H1 (cell line): ENCODE data around the gene CYP2B6. TPM values are rescaled to one million over a fixed set of nuclear protein-coding genes. Genes with fewer than 3 reads are reported as not detected.

Experiments
- CTCF ChIA-PET: fragments of 300-600 bp; sonication (Branson Sonifier 250); formaldehyde crosslinking; loops from one replicate; lab custom pipeline; 2021; ENCODE audit not compliant: partially characterized antibody; lab: Charles Lee
- POLR2A ChIA-PET: fragments of 300-600 bp; sonication (Branson Sonifier 250); formaldehyde crosslinking; loops from one replicate; lab custom pipeline; 2021; ENCODE audit warnings: inconsistent platforms; ENCODE audit not compliant: partially characterized antibody; lab: Charles Lee
- DNase-seq, 2 experiments: peaks; one replicate each; pipeline versions ENCODE4 v3.0.0 to v3.0.0-alpha.2; 2010 to 2022; ENCODE audit warnings: low spot score in 2 of 2, low read depth in 1 of 2, mixed read lengths in 1 of 2
- FAIRE-seq: peaks from 2 replicates; lab custom pipeline; 2011; peaks lifted over from hg19 to GRCh38; lab: Jason Lieb, UNC
- H2AFZ ChIP-seq: 2 replicates; pipeline ENCODE4 v1.8.1; 2012; ENCODE audit warnings: low read length, inconsistent platforms
- H2AK5ac ChIP-seq: 2 replicates; pipeline ENCODE4 v1.6.1; 2013; ENCODE audit warnings: low read depth, low read length
- H2BK120ac ChIP-seq: replicated peaks from 2 replicates; pipeline ENCODE3; 2013; ENCODE audit warnings: low read depth, low read length, inconsistent platforms
- H2BK12ac ChIP-seq: 2 replicates; pipeline ENCODE4 v1.6.1; 2013; ENCODE audit warnings: low read depth, low read length
- H2BK15ac ChIP-seq: 2 replicates; pipeline ENCODE4 v1.6.1; 2013; ENCODE audit warnings: low read length
- H2BK20ac ChIP-seq: 2 replicates; pipeline ENCODE4 v1.6.1; 2013; ENCODE audit warnings: low read length
- H2BK5ac ChIP-seq: 2 replicates; pipeline ENCODE4 v1.6.1; 2013; ENCODE audit warnings: low read depth, low read length
- H3K14ac ChIP-seq: 2 replicates; pipeline ENCODE4 v1.6.1; 2013; ENCODE audit warnings: inconsistent platforms; ENCODE audit not compliant: insufficient read length
- H3K18ac ChIP-seq: 2 replicates; pipeline ENCODE4 v1.6.1; 2013; ENCODE audit warnings: low read length; ENCODE audit errors: extremely low read depth
- H3K23ac ChIP-seq: 2 replicates; pipeline ENCODE4 v1.6.1; 2013; ENCODE audit warnings: inconsistent platforms; ENCODE audit not compliant: insufficient read length
- H3K23me2 ChIP-seq: 2 replicates; pipeline ENCODE4 v1.6.1; 2013; ENCODE audit warnings: low read depth, low read length
- H3K27ac ChIP-seq: 2 replicates; pipeline ENCODE4 v1.6.1; 2011; ENCODE audit warnings: low read depth, low read length, inconsistent platforms
- H3K27me3 ChIP-seq, 4 experiments: replicated peaks in 1 of 4; 1 replicate in 1 of 4; 2 replicates in 3 of 4; pipeline versions ENCODE4 v1.6.1 to v1.8.1; 2011 to 2013; ENCODE audit warnings: low read length in 3 of 4, mild to moderate bottlenecking in 3 of 4, inconsistent platforms in 2 of 4, mixed read lengths in 2 of 4, moderate library complexity in 1 of 4; ENCODE audit not compliant: control insufficient read depth in 3 of 4, insufficient read depth in 3 of 4; ENCODE audit errors: extremely low read depth in 1 of 4
- H3K36me3 ChIP-seq, 4 experiments: 2 replicates each; pipeline versions ENCODE4 v1.6.1 to v1.8.1; 2011 to 2013; ENCODE audit warnings: mild to moderate bottlenecking in 4 of 4, low read length in 3 of 4, moderate library complexity in 2 of 4, control low read depth in 1 of 4, inconsistent platforms in 1 of 4; ENCODE audit not compliant: insufficient read depth in 4 of 4, control insufficient read depth in 2 of 4
- H3K4ac ChIP-seq: replicated peaks from 2 replicates; pipeline ENCODE3; 2013; ENCODE audit warnings: low read length, low read depth, mixed read lengths, inconsistent platforms; ENCODE audit not compliant: insufficient read length
- H3K4me1 ChIP-seq, 4 experiments: replicated peaks in 1 of 4; 1 replicate in 1 of 4; 2 replicates in 3 of 4; pipeline versions ENCODE4 v1.6.1 to v1.8.1; 2011 to 2013; ENCODE audit warnings: low read length in 3 of 4, inconsistent platforms in 2 of 4, mixed read lengths in 1 of 4; ENCODE audit not compliant: insufficient read depth in 4 of 4, control insufficient read depth in 3 of 4
- H3K4me2 ChIP-seq, 2 experiments: 2 replicates each; pipeline versions ENCODE4 v1.6.1 to v1.8.1; 2011 to 2013; ENCODE audit warnings: low read depth in 2 of 2, low read length in 2 of 2, control low read depth in 1 of 2, inconsistent platforms in 1 of 2, mild to moderate bottlenecking in 1 of 2; ENCODE audit not compliant: insufficient read depth in 1 of 2
- H3K4me3 ChIP-seq, 4 experiments: fragments of 200-600, 300-600 bp in 1 of 4; sonication (generic), shearing (Covaris generic), sonication (Bioruptor Twin) in 1 of 4; 2 replicates each; pipeline versions ENCODE4 v1.5.1 to v1.8.1; 2011 to 2016; ENCODE audit warnings: low read length in 4 of 4, low read depth in 3 of 4, control low read depth in 2 of 4, inconsistent platforms in 2 of 4, mild to moderate bottlenecking in 2 of 4, mixed read lengths in 1 of 4, moderate library complexity in 1 of 4; ENCODE audit not compliant: insufficient read depth in 2 of 4; ENCODE audit errors: extremely low read depth in 1 of 4
- H3K56ac ChIP-seq: replicated peaks from 2 replicates; pipeline ENCODE3; 2013; ENCODE audit warnings: low read depth, mild to moderate bottlenecking, mixed read lengths, low read length, inconsistent platforms; ENCODE audit not compliant: insufficient read length
- H3K79me1 ChIP-seq: 2 replicates; pipeline ENCODE4 v1.6.1; 2013; ENCODE audit warnings: low read depth, low read length, control low read depth
- H3K79me2 ChIP-seq, 2 experiments: 2 replicates each; pipeline versions ENCODE4 v1.6.1 to v1.8.1; 2012 to 2013; ENCODE audit warnings: low read length in 2 of 2, mild to moderate bottlenecking in 2 of 2, inconsistent platforms in 1 of 2; ENCODE audit not compliant: insufficient read depth in 2 of 2, control insufficient read depth in 1 of 2
- H3K9ac ChIP-seq, 4 experiments: replicated peaks in 1 of 4; 1 replicate in 1 of 4; 2 replicates in 3 of 4; pipeline versions ENCODE4 v1.6.1 to v1.8.1; 2011 to 2013; ENCODE audit warnings: low read depth in 3 of 4, low read length in 3 of 4, control low read depth in 2 of 4, mild to moderate bottlenecking in 2 of 4, moderate library complexity in 2 of 4, inconsistent platforms in 1 of 4; ENCODE audit errors: extremely low read depth in 1 of 4
- H3K9me3 ChIP-seq, 2 experiments: 2 replicates each; pipeline versions ENCODE4 v1.6.1 to v1.8.1; 2012 to 2013; ENCODE audit warnings: mild to moderate bottlenecking in 2 of 2, moderate library complexity in 2 of 2, control low read depth in 1 of 2, inconsistent platforms in 1 of 2, low read depth in 1 of 2, low read length in 1 of 2, mixed read lengths in 1 of 2; ENCODE audit not compliant: insufficient read depth in 2 of 2
- H4K20me1 ChIP-seq, 2 experiments: replicated peaks in 1 of 2; 2 replicates each; pipeline versions ENCODE3 to v1.8.1; 2011 to 2013; ENCODE audit warnings: inconsistent platforms in 2 of 2, low read length in 2 of 2, mild to moderate bottlenecking in 1 of 2; ENCODE audit not compliant: insufficient read depth in 2 of 2, control insufficient read depth in 1 of 2
- H4K5ac ChIP-seq: 2 replicates; pipeline ENCODE4 v1.6.1; 2013; ENCODE audit warnings: low read length, low read depth, mixed read lengths, inconsistent platforms; ENCODE audit not compliant: insufficient read length
- H4K8ac ChIP-seq: 2 replicates; pipeline ENCODE4 v1.8.0; 2013; ENCODE audit warnings: mild to moderate bottlenecking, moderate library complexity, low read length, inconsistent platforms; ENCODE audit not compliant: insufficient read depth; ENCODE audit errors: extremely low read depth
- H4K91ac ChIP-seq: replicated peaks from 2 replicates; pipeline ENCODE3; 2013; ENCODE audit warnings: low read length, mixed read lengths, inconsistent platforms; ENCODE audit not compliant: insufficient read length
- CTBP2 ChIP-seq: IDR thresholded peaks from 2 replicates; pipeline ENCODE4 v1.7.0; 2011; ENCODE audit warnings: borderline replicate concordance, mild to moderate bottlenecking, moderate library complexity, mixed read lengths, low read length; ENCODE audit not compliant: insufficient read depth, insufficient read length
- JUN ChIP-seq: IDR thresholded peaks from 2 replicates; pipeline ENCODE4 v1.6.1; 2011; ENCODE audit warnings: low read depth, mild to moderate bottlenecking, improper control_type of control experiment, low read length
- KDM5A ChIP-seq: fragments of 200-600 bp; IDR thresholded peaks from 2 replicates; pipeline ENCODE4 v1.7.1; 2012; ENCODE audit warnings: mild to moderate bottlenecking, low read length, inconsistent platforms, mixed read lengths
- NRF1 ChIP-seq: IDR thresholded peaks from 2 replicates; pipeline ENCODE4 v1.6.1; 2011; ENCODE audit warnings: mild to moderate bottlenecking, low read depth, low read length, improper control_type of control experiment
- SIX5 ChIP-seq: IDR thresholded peaks from 2 replicates; pipeline ENCODE4 v1.6.1; 2011; ENCODE audit warnings: mild to moderate bottlenecking, low read depth, low read length
- SRF ChIP-seq: IDR thresholded peaks from 2 replicates; pipeline ENCODE4 v1.6.1; 2011; ENCODE audit warnings: mild to moderate bottlenecking, low read depth, low read length, moderate library complexity
- WGBS, 2 experiments: shearing (Covaris generic) in 1 of 2; methylation state at CpG; one replicate each; pipeline versions ENCODE4 v1.1.6 to v1.1.7; 2013 to 2015; ENCODE audit warnings: low lambda C conversion rate in 2 of 2, mixed read lengths in 2 of 2, inconsistent platforms in 1 of 2, low coverage in 1 of 2, missing lambda C conversion rate in 1 of 2; ENCODE audit not compliant: insufficient replicate concordance in 2 of 2, insufficient coverage in 1 of 2, insufficient read length in 1 of 2; ENCODE audit errors: extremely low coverage in 1 of 2, missing lambda C conversion rate in 1 of 2; 5-methylcytosine and 5-hydroxymethylcytosine counted together
- polyA plus RNA-seq, 7 experiments: library from polyadenylated mRNA; depleted of rRNA in 3 of 7; stranded (reverse) in 5 of 7; unstranded in 2 of 7; fragments of >200 nt in 5 of 7; fragments of 200-250 nt in 2 of 7; gene quantifications; 1 replicate in 5 of 7; 2 replicates in 1 of 7; 4 replicates in 1 of 7; pipeline versions ENCODE4 v1.2.1 to v1.2.3, GENCODE V29; 2011 to 2013; ENCODE audit warnings: missing spikeins in 2 of 7, mixed read lengths in 2 of 7
- total RNA-seq: library from RNA; stranded (reverse); fragmentation: NEBNext Ultra II Directional; extraction: Animal tissue kit (Norgen Biotek cat#: 25700); gene quantifications from 2 replicates; pipeline ENCODE4 v1.2.1, GENCODE V29; 2021
- TF ChIP-seq, protein P1 (sequence below): IDR thresholded peaks from 2 replicates; pipeline ENCODE4 v1.6.1; 2011; ENCODE audit warnings: low read length, improper control_type of control experiment

CYP2B6 gene
- total and polyA plus RNA-seq, 2 of the 8 experiments (the other 6 are each of a cell fraction or from before 2014, with no cell fraction given) = 2.8 to 5.4 TPM

DNA sequence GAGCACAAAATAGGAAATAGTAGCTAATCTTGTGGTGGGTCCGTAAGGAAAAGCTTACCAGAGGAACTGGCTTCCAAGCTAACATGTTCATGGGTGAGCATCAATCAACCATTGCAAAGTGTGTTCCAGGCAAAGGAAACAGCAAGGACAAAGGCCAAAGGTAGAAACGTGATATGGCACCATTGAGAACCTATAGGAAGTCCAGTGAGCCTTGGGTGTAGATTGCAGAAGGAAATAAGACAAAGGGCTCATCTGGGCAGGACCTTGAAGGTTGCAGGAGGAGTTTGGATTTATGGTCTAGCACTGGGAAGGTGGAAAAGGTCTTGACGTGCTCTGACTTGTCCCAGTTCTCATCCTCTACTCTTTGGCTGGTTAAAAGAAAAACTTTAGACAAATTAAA lies 22.3 kb downstream of the CYP2B6 start:
- no peaks in the 10 kb centered on the region for H3K9me3 ChIP-seq
- no peak overlapping the region for H3K9ac ChIP-seq
- H3K36me3 ChIP-seq = no peaks in the 10 kb centered on the region
- H2AFZ ChIP-seq = no peak overlapping the region
- DNase-seq (no peak), FAIRE-seq (no peak)
- no peak overlapping the region for H2AK5ac ChIP-seq
- H3K23me2 ChIP-seq = no peaks in the 10 kb centered on the region; the same call in 1 of the 2 replicates
- ChIA-PET POLR2A (interaction anchor here (1.0 to 1.2 kb wide), 2 partner anchors 74 to 129 kb away, joined by 4 read pairs; no protein-coding TSS in a partner anchor), CTCF (interaction anchor here (1.2 to 2.6 kb wide), 2 partner anchors 10 to 12 kb away, joined by 4 to 8 read pairs; no protein-coding TSS in a partner anchor)
- no peaks in the 10 kb centered on the region for H3K4me1 ChIP-seq
- no peak overlapping the region for H3K14ac ChIP-seq
- H2BK12ac ChIP-seq = no peak overlapping the region
- no peak overlapping the region for H4K8ac ChIP-seq
- no peak for TF ChIP-seq SRF
- no peak for TF ChIP-seq JUN
- no peak for TF ChIP-seq CTBP2
- TF ChIP-seq SIX5 = no peak
- no peak for TF ChIP-seq NRF1
- TF ChIP-seq, protein P1, sequence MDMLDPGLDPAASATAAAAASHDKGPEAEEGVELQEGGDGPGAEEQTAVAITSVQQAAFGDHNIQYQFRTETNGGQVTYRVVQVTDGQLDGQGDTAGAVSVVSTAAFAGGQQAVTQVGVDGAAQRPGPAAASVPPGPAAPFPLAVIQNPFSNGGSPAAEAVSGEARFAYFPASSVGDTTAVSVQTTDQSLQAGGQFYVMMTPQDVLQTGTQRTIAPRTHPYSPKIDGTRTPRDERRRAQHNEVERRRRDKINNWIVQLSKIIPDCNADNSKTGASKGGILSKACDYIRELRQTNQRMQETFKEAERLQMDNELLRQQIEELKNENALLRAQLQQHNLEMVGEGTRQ = no peak
- no peak for TF ChIP-seq KDM5A
- H3K4ac ChIP-seq = no peak overlapping the region
- no peak overlapping the region for H2BK5ac ChIP-seq
- H2BK15ac ChIP-seq = no peak overlapping the region
- no peak overlapping the region for H3K27ac ChIP-seq
- no peak overlapping the region for H2BK120ac ChIP-seq
- H3K4me2 ChIP-seq = no peak overlapping the region
- no peak overlapping the region for H4K91ac ChIP-seq
- H4K20me1 ChIP-seq = no peaks in the 10 kb centered on the region
- H3K27me3 ChIP-seq = no peaks in the 10 kb centered on the region; a peak in 1 of 7 replicates
- no peak overlapping the region for H4K5ac ChIP-seq
- no peaks in the 10 kb centered on the region for H3K79me1 ChIP-seq
- no peaks in the 10 kb centered on the region for H3K79me2 ChIP-seq
- no peak overlapping the region for H3K23ac ChIP-seq
- no peak overlapping the region for H3K56ac ChIP-seq
- H3K4me3 ChIP-seq = no peak overlapping the region
- H2BK20ac ChIP-seq = no peak overlapping the region
- 87% methylated on average over 3 of the region's 3 CpGs; no CpG with 5 or more reads in 1 of the 2 experiments for WGBS, 2 experiments
- H3K18ac ChIP-seq = no peak overlapping the region
